PFSK-1 (cell line): ENCODE results near the gene ACVR1.

Experiments
- FOXP2 ChIP-seq: optimal IDR thresholded peaks from 2 replicates; pipeline ENCODE3; 2011; ENCODE audit warnings: borderline replicate concordance, control low read depth, inconsistent platforms; ENCODE audit not compliant: insufficient read depth; ENCODE audit errors: extremely low read length, extremely low read depth
- POLR2AphosphoS5 ChIP-seq: IDR thresholded peaks from 2 replicates; pipeline ENCODE4 v1.6.1; 2012; ENCODE audit warnings: low read depth, mild to moderate bottlenecking, control low read depth, low read length, moderate library complexity
- SIN3A ChIP-seq: IDR thresholded peaks from 2 replicates; pipeline ENCODE4 v1.6.1; 2012; ENCODE audit warnings: mild to moderate bottlenecking, low read length, moderate library complexity, borderline replicate concordance; ENCODE audit not compliant: insufficient read depth
- TAF1 ChIP-seq: IDR thresholded peaks from 2 replicates; pipeline ENCODE4 v1.6.1; 2012; ENCODE audit warnings: low read length, control low read depth, borderline replicate concordance; ENCODE audit not compliant: insufficient read depth
- TF ChIP-seq, protein P1 (sequence below), 2 experiments: IDR thresholded peaks; 2 replicates each; pipeline versions ENCODE4 v1.6.1 to v1.8.0; 2011 to 2012; ENCODE audit warnings: low read depth in 2 of 2, low read length in 2 of 2, control low read depth in 1 of 2, inconsistent platforms in 1 of 2, mild to moderate bottlenecking in 1 of 2, moderate library complexity in 1 of 2; ENCODE audit not compliant: insufficient read depth in 1 of 2

Gene ACVR1

DNA sequence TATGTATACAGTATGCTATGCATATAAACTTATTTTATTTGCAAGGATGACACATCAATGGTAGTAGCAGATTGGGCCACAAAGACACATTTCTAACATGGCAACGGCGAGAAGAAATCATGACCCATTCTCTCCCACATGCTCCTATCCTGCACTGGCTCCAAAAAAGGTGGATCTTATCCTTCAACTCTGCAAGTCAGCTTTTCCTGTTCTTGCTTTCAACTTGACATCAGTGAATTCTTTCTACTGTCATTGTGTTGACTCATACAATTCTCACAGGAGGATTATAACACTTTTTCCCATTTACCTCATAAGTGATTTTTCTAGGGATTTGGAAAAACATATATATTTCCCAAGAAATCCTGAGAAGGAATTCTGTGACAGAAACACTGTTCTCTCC lies 53.1 kb downstream of the ACVR1 start:
- TF ChIP-seq SIN3A (no peak), POLR2AphosphoS5 (no peak), FOXP2 (no peak), TAF1 (no peak)
- TF ChIP-seq, protein P1, sequence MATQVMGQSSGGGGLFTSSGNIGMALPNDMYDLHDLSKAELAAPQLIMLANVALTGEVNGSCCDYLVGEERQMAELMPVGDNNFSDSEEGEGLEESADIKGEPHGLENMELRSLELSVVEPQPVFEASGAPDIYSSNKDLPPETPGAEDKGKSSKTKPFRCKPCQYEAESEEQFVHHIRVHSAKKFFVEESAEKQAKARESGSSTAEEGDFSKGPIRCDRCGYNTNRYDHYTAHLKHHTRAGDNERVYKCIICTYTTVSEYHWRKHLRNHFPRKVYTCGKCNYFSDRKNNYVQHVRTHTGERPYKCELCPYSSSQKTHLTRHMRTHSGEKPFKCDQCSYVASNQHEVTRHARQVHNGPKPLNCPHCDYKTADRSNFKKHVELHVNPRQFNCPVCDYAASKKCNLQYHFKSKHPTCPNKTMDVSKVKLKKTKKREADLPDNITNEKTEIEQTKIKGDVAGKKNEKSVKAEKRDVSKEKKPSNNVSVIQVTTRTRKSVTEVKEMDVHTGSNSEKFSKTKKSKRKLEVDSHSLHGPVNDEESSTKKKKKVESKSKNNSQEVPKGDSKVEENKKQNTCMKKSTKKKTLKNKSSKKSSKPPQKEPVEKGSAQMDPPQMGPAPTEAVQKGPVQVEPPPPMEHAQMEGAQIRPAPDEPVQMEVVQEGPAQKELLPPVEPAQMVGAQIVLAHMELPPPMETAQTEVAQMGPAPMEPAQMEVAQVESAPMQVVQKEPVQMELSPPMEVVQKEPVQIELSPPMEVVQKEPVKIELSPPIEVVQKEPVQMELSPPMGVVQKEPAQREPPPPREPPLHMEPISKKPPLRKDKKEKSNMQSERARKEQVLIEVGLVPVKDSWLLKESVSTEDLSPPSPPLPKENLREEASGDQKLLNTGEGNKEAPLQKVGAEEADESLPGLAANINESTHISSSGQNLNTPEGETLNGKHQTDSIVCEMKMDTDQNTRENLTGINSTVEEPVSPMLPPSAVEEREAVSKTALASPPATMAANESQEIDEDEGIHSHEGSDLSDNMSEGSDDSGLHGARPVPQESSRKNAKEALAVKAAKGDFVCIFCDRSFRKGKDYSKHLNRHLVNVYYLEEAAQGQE (IDR thresholded peaks at IDR 0.05; ENCODE audit: insufficient read depth in 1 of 2, low read depth in 2 of 2, low read length in 2 of 2), result no peak

DNA sequence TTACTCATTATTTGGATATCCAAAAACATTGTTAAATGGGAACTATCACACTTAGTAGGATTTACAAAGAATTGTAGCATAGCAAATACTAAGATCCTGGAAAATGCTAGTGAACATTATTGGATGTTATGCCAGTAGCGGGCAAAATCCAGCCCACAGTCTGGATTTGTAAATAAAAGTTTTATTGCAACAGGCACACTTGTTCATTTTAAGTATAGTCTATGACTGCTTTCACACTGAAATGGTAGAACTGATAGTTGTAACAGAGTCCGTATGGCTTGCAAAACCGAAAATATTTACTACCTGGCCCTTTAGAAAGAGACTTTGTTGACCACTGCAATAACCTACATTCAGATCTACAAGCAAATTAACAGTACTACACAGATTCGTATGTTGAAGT lies 53.6 kb downstream of the ACVR1 start:
- TF ChIP-seq, protein P1 (IDR thresholded peaks at IDR 0.05; ENCODE audit: insufficient read depth in 1 of 2, low read depth in 2 of 2, low read length in 2 of 2), result no peak
- no peak for TF ChIP-seq SIN3A
- no peak for TF ChIP-seq POLR2AphosphoS5
- no peak for TF ChIP-seq TAF1
- TF ChIP-seq FOXP2, result no peak

DNA sequence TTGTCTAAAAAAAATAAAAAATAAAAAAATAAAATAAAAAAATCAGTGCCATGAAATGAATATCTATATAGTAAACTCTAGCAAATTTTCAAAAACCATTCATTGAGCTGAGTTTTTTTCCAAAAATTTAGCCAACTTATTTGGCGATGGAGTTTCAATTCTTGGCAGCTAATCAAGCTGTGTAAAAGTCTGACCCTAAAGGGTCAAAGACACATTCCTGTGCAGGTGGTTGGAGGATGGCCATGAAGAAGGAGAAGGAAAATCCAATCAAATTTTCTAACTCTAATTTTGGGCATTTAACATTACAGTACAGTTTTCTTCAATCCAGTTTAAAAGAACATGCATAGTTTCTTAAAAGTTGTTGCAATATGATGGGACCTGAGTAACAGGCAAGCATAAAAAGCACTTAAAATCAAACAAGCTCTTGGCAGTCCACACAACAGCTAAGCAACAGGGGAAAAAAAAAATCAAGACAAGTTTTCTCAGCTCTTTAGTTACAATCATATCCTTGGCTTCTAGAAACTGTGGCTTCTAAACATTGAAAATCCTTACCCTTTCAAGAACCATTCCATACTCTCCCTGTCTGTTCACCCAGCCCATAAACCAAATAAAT lies 54.5 kb downstream of the ACVR1 start:
- TF ChIP-seq FOXP2 (no peak), POLR2AphosphoS5 (no peak)
- TF ChIP-seq, protein P1 (IDR thresholded peaks at IDR 0.05; ENCODE audit: insufficient read depth in 1 of 2, low read depth in 2 of 2, low read length in 2 of 2), result no peak

DNA sequence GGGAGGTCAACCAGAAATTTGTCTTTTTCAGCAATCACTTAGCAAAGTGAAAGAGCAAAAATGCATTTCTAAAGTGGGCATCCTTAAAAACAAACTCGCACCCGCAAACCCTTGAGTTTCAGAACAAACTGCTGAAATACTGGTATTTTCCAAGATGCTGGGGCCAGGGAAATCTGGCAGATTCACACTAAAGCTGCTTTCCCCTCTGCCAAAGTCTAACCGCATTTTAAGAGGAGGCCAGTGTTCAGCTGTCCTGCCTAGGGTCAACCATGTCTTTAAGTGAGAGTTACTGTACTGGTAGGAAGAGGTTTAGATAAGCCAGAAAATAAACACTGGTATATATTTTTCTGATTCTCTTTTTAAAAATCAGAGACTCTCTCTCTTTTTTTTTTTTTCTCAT lies 55.9 kb downstream of the ACVR1 start:
- TF ChIP-seq, protein P1 (IDR thresholded peaks at IDR 0.05; ENCODE audit: insufficient read depth in 1 of 2, low read depth in 2 of 2, low read length in 2 of 2), result no peak
- TF ChIP-seq SIN3A (no peak), FOXP2 (no peak), TAF1 (no peak)

DNA sequence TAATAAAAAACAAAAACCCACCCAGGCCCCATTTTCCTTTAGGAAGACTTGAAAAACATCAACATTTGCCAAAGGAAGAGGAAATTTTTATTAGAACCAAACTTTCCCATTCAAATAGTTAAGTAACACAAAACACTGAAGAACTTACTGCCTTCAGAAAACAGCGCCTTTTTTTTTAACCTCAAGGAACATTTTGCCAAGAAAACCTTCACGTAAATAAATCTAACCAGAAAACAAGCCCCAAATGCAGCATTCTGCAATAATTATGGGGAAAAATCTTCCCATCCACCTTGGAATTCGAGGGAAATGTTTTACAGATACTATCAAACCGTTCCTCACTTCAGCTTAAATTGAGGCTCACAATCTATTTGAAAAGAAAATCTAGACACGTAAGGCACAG lies 56.4 kb downstream of the ACVR1 start:
- TF ChIP-seq, protein P1 (IDR thresholded peaks at IDR 0.05; ENCODE audit: insufficient read depth in 1 of 2, low read depth in 2 of 2, low read length in 2 of 2), result no peak
- no peak for TF ChIP-seq SIN3A
- no peak for TF ChIP-seq FOXP2
- TF ChIP-seq POLR2AphosphoS5, result no peak
- no peak for TF ChIP-seq TAF1
